ENCODE measurements around the gene UNC5B.
A peak's percentile ranks its signal among the peaks of the same experiment; 100 is the strongest.

Gene UNC5B

DNA sequence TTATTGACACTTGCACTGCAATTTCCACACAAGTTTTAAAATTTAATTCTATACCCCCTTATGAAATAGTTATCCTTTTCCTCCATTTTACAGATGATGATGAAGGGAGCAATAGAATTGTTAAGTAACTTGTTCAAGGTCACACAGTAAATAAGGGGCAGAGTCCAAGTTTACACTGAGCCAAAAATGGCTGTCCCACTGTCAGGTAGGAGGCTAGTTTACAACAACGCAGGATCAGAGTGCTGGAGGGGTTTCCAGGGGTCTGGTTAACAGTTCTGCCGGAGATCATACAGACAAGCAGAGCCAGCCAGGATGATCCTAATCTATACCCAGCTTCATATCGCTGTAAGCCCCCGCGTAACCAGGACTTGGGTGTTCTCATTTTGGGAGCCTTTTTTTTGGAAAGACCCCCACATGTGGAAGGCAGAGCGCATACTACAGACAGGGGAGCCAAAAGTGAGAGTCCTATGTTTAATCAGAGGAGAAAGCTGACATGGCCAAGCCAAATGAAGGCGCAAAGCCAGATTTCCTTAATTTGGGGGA is 524 bp upstream of the UNC5B start:
- intact Hi-C loops (cut with DNase I; ENCODE audit: low total_unique reads) = no loop called here
- Histone ChIP-seq H3K36me3 (no peaks in the 10 kb centered on the region), H3K9me3 (no peaks in the 10 kb centered on the region), H3K27me3 (peaks cover 0 to 20% of the 10 kb centered on the region in 2 donors), H3K4me3 (peak overlapping the region; percentile 70 to 88), H3K27ac (peak overlapping the region; percentile 60 to 89), H3K4me1 (peaks cover 0 to 43% (median 23%) of the 10 kb centered on the region in 4 donors)
- TF ChIP-seq, protein P1, sequence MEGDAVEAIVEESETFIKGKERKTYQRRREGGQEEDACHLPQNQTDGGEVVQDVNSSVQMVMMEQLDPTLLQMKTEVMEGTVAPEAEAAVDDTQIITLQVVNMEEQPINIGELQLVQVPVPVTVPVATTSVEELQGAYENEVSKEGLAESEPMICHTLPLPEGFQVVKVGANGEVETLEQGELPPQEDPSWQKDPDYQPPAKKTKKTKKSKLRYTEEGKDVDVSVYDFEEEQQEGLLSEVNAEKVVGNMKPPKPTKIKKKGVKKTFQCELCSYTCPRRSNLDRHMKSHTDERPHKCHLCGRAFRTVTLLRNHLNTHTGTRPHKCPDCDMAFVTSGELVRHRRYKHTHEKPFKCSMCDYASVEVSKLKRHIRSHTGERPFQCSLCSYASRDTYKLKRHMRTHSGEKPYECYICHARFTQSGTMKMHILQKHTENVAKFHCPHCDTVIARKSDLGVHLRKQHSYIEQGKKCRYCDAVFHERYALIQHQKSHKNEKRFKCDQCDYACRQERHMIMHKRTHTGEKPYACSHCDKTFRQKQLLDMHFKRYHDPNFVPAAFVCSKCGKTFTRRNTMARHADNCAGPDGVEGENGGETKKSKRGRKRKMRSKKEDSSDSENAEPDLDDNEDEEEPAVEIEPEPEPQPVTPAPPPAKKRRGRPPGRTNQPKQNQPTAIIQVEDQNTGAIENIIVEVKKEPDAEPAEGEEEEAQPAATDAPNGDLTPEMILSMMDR (IDR thresholded peaks at IDR 0.05) = no peak
- no peak for DNase-seq

DNA sequence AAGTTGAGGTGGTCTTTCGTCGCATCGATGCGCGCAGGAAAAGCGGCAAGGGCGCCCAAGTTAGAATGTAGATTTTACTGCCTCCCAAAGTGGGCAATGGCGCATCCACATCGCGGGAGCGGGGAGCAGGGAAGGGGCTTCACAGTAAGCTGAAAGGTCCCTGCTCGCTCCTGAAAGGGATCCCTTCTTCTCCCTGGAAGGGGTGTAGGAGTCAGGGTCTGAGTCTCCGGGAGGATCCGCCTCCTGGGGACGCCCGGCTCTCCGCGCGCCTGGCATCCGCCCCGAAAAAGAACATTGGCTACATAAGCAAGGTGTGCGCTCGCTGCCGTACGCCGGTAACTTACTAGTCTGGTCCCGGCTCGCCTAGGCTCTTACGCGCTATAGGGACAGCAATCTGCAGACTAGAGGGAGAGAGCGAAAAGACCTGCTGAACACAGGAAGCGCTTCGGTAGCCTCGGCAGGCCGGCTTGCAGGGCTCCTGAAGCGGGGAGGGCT is 804 bp downstream of the UNC5B start:
- H3K9me3 ChIP-seq = no peaks in the 10 kb centered on the region
- no peaks in the 10 kb centered on the region for H3K36me3 ChIP-seq
- H3K27ac ChIP-seq = peak overlapping the region; percentile 69 to 89
- DNase-seq = peak; percentile 62 to 75
- intact Hi-C loops (cut with DNase I; ENCODE audit: low total_unique reads) = no loop called here
- H3K27me3 ChIP-seq = peaks cover 0 to 20% of the 10 kb centered on the region in 2 donors
- peaks cover 0 to 55% (median 33%) of the 10 kb centered on the region in 4 donors for H3K4me1 ChIP-seq
- H3K4me3 ChIP-seq = peak overlapping the region; percentile 70 to 88
- TF ChIP-seq, protein P1 (IDR thresholded peaks at IDR 0.05) = no peak

DNA sequence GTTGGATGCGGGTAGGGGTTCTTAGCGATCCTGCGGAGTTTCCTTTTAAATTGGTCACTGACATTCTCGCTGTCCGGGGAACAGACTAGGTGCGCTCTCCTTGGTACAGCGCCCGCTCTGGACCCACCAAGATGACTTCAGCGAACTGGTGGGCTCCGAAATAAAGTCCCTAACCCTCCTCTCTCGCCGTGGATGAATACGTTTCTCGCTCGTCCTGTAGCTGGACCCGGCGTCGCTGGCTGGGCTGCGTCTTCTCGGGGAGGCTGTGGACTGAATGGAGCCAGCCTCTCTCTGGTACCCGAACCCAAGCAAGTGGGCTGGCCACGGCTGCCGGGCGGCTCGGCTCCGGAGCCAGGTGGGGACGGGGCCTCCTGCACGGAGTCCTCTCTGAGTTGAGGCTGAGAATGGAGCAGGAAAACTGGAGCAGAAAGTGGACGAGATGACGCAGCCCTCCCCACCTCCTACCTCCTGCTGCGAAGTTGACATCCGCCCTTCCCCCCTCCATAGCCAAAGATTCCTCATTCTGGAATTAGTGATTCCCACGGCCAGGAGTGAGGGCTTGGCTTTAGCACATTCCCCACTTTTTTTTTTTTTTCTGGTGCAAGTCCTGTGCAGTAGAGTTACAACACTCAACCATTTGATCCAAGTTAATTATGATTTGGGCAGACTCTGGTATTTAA is 1.5 kb downstream of the UNC5B start:
- peaks cover 0 to 53% (median 32%) of the 10 kb centered on the region in 4 donors for H3K4me1 ChIP-seq
- H3K9me3 ChIP-seq = no peaks in the 10 kb centered on the region
- peak overlapping the region; percentile 69 to 89 for H3K27ac ChIP-seq
- peak overlapping the region; percentile 70 to 88 for H3K4me3 ChIP-seq
- H3K27me3 ChIP-seq = peaks cover 0 to 20% of the 10 kb centered on the region in 2 donors
- H3K36me3 ChIP-seq = no peaks in the 10 kb centered on the region
- intact Hi-C loops (cut with DNase I; ENCODE audit: low total_unique reads) = no loop called here
- peak; percentile 41 to 76 for DNase-seq
- TF ChIP-seq, protein P1 (IDR thresholded peaks at IDR 0.05) = no peak

DNA sequence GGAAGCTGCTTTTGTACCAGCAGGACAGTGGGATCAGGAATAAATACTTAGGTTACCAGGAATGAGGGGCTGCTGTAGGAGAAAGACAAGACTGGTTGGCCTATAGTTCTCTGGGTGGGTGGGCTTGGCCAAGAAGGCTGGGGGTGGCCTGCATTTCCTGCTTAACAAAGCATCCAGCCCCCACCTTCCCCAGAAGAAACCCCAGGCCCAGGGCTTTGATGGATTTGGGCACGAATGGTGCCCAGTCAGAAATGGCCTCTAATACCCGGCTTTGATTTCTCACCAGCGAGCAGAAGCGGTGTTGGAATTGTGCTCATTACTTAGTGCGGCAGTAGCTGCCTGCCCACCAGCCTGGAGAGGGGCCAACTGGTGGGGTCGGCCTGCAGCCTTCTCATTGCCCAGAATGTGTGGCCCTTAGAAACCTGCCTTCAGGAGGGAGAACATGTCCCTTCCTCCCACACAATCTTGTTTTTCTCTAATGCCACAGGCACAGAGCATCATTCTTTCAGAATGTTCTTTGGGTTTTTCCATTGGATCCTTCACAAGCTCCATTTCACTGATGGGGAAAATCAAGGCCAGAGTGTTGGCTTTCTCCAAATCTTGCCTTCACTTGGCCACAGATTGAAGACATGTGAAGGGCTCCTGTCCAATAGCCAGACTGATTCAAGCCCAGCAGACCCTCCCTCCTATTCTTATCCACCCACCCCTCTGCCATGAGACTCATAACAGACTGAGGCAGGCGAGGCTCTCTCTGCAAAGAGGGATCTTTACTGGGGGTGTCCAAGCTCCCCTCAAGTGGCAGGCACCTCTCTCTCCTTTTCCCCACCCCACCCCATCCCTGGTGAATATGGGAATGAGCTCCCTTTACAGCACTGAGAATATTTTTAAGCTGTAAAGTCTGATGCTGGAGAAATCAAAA is 2.5 kb downstream of the UNC5B start:
- Histone ChIP-seq H3K36me3 (no peaks in the 10 kb centered on the region), H3K27me3 (peaks cover 0 to 15% of the 10 kb centered on the region in 2 donors), H3K4me1 (peaks cover 0 to 48% (median 32%) of the 10 kb centered on the region in 4 donors), H3K4me3 (no peak overlapping the region), H3K9me3 (no peaks in the 10 kb centered on the region), H3K27ac (peak overlapping the region in 1 of 2 donors; percentile 12)
- TF ChIP-seq, protein P1 (IDR thresholded peaks at IDR 0.05) = no peak
- DNase-seq = peak in 1 of 2 donors; percentile 45
- intact Hi-C loops (cut with DNase I; ENCODE audit: low total_unique reads) = no loop called here

DNA sequence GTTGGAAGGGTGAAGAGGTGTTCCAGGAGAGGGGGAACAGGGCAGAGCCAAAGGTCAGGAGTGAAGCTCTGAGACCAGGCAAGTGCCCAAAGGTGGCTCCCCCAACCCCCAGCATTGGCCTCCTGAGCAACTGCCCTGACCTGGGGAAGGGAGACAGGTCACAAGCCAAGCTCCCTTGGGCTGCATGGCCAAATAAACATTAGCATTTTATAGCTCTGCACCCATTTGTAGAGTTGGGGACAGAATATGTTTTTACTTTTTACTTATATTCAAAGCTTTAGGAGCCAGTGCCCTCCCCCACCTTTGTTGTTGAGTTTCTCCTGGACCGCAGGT is 4.0 kb downstream of the UNC5B start:
- TF ChIP-seq, protein P1 (IDR thresholded peaks at IDR 0.05) = no peak
- peaks cover 0 to under 1% of the 10 kb centered on the region in 2 donors for H3K27me3 ChIP-seq
- no peak overlapping the region for H3K4me3 ChIP-seq
- no peaks in the 10 kb centered on the region for H3K9me3 ChIP-seq
- intact Hi-C loops (cut with DNase I; ENCODE audit: low total_unique reads) = no loop called here
- peak in 1 of 2 donors; percentile 50 for DNase-seq
- peaks cover 0 to 48% (median 32%) of the 10 kb centered on the region in 4 donors for H3K4me1 ChIP-seq
- no peaks in the 10 kb centered on the region for H3K36me3 ChIP-seq
- peak overlapping the region; percentile 63 to 69 for H3K27ac ChIP-seq

All from tibial artery (tissue), 4 donors.